Measurements from ENCODE around the gene HLCS. TPM values are rescaled to one million over a fixed set of nuclear protein-coding genes. Genes with fewer than 3 reads are reported as not detected.

HLCS gene
- total RNA-seq, 1 experiment from 2014 or later, result 11.9 TPM

DNA sequence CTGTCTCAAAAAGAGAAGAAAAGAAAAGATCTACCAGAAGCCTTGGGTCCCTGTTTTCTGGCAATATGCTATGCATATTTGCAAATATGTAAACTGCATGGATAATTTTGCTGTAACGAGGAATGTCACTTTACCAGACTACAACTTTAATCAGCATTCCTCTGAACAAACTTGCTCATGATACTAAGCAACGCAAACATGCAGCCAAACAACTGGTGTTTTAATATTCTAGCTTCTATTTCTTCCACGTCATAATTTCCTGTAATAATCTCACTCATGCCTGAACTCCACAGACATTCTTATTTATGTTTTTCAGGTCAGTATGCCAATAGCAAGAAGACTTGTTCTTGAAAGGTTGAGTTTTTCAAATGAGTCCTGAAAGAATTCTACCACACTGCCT is 153.4 kb downstream of the HLCS start:
- DNase-seq (ENCODE audit: low read depth), result no peak

- DNase-seq (ENCODE audit: low read depth), result no peak
These were observed 154.7 kb downstream of the HLCS start for GRCh38 chr21:36811762-36812161.

GRCh38 chr21:36810443-36810842 is 156.0 kb downstream of the HLCS start:
- DNase-seq (ENCODE audit: low read depth), result no peak

GRCh38 chr21:36807422-36807928 is 159.0 kb downstream of the HLCS start:
- DNase-seq (ENCODE audit: low read depth), result no peak

- DNase-seq (ENCODE audit: low read depth), result peak; percentile 55
These were observed 160.4 kb downstream of the HLCS start for GRCh38 chr21:36806103-36806502.

GRCh38 chr21:36804874-36805611 is 161.4 kb downstream of the HLCS start:
- no peak for DNase-seq (ENCODE audit: low read depth)

DNA sequence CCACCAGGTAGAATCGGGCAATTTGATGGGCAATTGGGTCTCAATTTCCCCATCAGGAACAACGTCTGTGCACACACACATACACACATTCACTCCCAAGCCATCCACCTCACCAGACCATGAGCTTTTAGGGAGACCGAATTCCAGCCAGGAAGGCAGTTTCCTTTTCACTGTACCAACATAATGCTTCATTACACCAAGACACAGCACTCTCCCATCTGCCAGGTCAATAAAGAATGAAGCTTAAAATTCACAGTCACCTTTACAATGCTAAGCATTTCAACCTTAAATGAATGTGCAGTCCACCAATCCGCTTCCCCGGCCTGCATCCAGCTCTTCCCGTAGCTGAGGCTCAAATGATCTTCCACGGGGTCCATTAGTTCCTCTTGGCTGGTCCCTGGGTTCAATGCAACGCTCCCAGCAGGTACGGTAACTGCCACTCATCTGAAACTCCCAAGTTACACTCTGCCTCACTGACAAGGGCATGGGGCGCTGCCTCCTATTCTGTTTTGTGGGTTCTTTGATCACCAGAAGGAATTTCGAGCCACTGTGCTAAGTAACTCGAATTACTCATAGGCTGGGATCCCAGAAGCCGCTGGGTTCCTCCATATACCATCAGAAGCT is 162.5 kb downstream of the HLCS start:
- no peak for DNase-seq (ENCODE audit: low read depth)

DNA sequence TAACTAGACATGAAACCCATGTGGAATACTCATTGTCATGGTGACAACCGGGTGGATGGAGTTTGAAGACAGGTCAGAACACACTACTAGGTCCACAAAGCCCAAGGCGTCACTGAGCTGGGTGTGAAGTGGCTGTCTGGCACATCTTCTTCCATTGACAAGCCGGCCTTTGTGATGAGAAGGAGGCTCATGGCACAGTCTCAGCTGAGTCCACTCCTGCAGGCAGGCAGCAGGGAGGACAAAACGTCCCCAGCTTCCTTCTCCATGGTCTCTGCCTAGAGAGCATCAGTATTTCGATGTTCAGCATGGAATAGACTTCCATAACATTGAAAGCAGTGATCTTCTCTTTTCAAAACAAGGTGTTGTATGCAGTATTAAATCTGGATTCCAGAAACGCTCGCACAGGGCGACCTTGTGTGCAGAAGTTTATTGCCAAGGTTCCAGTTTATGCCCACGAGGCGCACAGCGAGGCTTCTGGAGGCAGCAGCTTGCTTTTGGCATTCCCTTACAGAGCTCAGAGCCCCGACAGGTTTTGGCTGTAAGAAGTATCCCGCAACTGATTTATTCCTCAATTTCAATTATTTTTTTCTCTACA is 163.3 kb downstream of the HLCS start:
- DNase-seq (ENCODE audit: low read depth), result no peak

- no peak for DNase-seq (ENCODE audit: low read depth)
These were observed 165.7 kb downstream of the HLCS start for GRCh38 chr21:36800734-36801133.

- no peak for DNase-seq (ENCODE audit: low read depth)
These were observed 166.6 kb downstream of the HLCS start for GRCh38 chr21:36799869-36800268.

DNA sequence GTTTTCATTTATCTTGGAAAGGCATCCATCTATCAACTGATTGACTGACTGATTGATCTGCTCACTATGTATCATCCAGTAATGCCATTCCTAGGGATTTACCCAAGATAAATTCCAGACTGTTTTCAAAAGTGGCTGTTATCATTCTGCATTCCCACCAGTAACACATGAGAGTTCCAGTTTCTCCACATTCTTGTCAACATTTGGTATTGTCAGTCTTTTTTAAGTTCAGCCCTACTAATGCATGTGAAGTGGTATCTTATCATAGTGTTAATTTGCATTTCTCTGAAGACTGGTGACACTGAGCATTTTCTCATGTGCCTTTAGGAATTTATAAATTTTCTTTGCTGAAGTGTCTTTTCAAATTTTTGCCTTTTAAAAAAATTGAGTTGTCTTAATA is 168.0 kb downstream of the HLCS start:
- DNase-seq (ENCODE audit: low read depth), result no peak

DNA sequence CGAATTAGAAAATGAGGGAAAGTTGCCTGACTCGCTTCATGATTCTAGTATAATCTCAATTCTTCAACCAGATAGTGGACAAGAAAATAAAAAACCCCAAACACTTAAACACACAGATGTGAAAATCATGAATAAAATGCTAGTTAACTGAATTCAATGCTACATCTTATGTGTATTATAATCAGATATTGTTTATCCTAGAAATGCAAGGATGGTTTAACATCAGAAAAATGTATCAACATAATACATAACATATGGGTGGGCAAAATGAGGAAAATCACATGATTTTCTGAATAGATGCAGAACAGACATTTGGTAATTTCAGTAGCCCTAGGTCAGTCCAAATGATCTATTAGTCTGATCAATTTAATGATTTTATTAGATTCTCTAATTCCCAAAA is 170.4 kb downstream of the HLCS start:
- DNase-seq (ENCODE audit: low read depth), result no peak

DNA sequence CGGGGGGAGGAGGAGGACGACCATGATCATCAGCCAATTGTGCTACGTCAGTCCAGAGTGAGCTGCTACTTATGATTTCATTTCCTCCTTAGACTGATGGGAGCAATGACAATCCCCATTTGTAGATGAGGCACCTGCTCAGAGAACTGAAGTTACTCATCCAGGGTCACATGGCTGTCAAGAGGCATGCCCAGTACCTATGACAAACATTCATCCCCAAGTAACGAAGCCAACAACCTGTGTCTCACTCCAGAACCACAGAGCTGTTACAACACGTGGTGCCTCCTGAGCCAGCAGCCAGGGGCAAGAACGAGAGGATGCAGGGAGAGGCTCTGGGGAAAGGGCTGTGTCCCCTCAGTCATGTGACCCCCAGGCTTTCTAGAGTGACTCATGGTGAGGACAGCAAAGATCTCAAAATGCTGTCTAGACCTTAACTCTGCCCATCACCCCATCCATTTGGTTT is 173.9 kb downstream of the HLCS start:
- DNase-seq (ENCODE audit: low read depth), result peak; percentile 54

DNA sequence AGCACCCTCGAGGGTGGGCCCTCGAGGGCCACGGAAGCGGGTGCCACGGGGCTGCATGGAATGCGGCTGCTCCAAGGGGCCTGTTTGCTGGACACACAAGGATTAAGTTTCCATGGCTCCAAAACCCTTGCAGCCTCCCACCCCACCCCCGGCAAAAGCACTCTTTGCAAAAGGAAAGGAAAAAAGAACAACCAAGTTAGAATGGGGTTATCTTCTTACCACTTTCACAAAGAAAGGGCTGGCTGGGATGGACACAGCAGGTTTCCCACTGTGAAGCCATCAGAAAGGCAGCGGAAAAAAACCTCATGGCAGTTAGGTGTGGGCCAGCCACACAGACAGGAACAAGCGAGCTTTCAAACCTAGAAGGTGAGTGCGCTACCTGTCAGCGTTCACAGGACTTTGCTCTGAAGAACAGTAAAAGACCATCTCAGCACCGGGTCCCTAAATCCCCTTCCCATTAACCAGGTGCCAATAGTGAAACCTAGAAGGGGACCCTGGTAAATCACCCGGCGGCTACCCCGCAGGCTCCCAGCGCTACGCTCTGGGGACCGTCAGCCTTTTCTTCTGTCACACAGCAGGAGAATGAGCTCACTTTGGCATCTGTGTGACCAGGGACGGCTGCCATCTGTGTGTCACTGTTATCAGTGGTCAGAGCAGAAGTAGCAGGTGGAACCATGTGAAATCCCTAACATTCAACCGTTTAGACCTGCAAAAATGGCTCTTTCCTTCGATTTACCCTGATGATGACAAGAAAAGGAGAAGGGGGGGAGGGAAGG is 174.6 kb downstream of the HLCS start:
- DNase-seq (ENCODE audit: low read depth), result no peak

DNA sequence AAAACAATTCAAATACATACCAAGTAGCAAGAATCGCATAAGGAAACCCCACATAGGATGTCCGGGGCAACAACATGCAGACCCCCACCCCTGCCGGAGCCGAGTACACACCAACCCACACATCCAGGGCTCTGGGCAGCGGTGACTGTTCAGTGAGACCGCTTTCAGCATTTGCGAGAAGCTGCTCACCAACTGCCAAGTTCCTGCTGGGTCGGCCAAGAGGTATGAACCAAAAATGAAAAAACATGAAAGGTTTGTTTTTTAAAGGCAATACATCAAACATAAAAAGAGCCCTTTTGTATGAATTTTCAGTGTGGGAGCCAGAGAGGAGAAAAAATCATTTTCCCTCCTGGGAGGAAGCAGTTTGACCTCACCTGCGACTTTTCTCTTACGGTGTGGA is 175.3 kb downstream of the HLCS start:
- no peak for DNase-seq (ENCODE audit: low read depth)

DNA sequence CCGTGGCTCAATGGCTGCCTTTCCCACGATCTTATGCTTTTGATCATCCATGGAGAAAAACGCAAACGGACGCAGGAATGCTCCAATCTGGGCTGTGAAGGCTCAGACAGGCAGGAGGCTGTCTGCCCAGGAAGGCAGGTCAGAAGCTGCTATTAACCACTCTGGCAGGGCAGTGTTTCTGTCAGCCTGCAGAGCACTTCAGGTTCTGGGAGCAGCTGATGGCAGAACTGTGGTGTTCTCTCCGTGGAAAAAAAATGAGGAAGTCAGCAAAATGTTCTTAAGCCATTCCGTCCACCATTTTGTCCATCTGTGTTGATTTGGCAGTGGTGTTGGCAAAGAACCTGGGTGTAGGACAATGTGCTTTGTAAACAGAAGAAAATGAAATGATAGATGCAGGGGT is 175.9 kb downstream of the HLCS start:
- DNase-seq (ENCODE audit: low read depth), result no peak

- peak; percentile 40 for DNase-seq (ENCODE audit: low read depth)
These were observed 178.3 kb downstream of the HLCS start for GRCh38 chr21:36788120-36788638.

- DNase-seq (ENCODE audit: low read depth), result no peak
These were observed 180.3 kb downstream of the HLCS start for GRCh38 chr21:36786186-36786585.

DNA sequence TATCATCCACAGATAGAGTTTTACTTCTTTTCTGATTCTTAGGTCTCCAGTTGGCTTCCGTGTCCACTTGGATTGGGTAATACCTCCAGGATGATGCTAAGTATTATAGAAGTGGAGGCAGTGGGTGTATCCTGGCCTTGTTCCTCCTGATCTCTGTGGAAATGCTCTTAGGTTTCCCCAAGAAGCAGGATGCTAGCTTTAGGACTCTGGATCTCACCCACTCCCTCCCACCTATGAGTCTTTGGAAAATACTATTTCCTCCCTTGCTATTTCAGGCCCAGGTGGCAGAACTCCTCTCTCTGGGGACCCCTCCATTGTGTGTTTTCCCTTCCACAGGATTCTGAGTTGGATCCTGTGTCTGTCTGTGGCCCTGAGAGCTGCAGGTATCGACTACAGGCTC is 180.9 kb downstream of the HLCS start:
- DNase-seq (ENCODE audit: low read depth), result no peak

GRCh38 chr21:36784947-36785346 is 181.5 kb downstream of the HLCS start:
- DNase-seq (ENCODE audit: low read depth), result no peak

- peak; percentile 89 for DNase-seq (ENCODE audit: low read depth)
These were observed 182.7 kb downstream of the HLCS start for GRCh38 chr21:36783612-36784374.
